Measurements from ENCODE around the gene ITPRIP.

ITPRIP gene

GRCh38 chr10:104351061-104351702 is 12.9 kb upstream of the ITPRIP start:
- peaks cover 0 to 9% (median 6%) of the 10 kb centered on the region in 3 experiments for H3K27me3 ChIP-seq (ENCODE audit: control insufficient read depth in 3 of 3, insufficient read depth in 3 of 3, low read depth in 1 of 3, low read length in 3 of 3)
- H3K9me3 ChIP-seq (replicated peaks in 1 of 2; ENCODE audit: control insufficient read depth in 2 of 2, insufficient read depth in 1 of 2, low read depth in 1 of 2, low read length in 2 of 2): no peaks in the 10 kb centered on the region
- WGBS, 2 donors (ENCODE audit: extremely low coverage in 2 of 2, insufficient read length in 2 of 2, insufficient replicate concordance in 1 of 2): no CpG with 5 or more reads among the region's 2 CpGs
- no peaks in the 10 kb centered on the region for H3K79me1 ChIP-seq (ENCODE audit: low read depth, low read length)
- no peak overlapping the region for H2BK120ac ChIP-seq (ENCODE audit: low read depth, low read length)
- no peak overlapping the region for H3K4ac ChIP-seq (ENCODE audit: low read length)
- H3K14ac ChIP-seq (ENCODE audit: low read length): no peak overlapping the region
- no peaks in the 10 kb centered on the region for H3K36me3 ChIP-seq (replicated peaks in 1 of 2; ENCODE audit: control insufficient read depth in 2 of 2, insufficient read depth in 2 of 2, low read length in 2 of 2)
- no peak overlapping the region for H2BK15ac ChIP-seq (ENCODE audit: low read length)
- H2AFZ ChIP-seq (ENCODE audit: low read length): no peak overlapping the region
- no peak overlapping the region for H3K4me3 ChIP-seq (ENCODE audit: low read length in 2 of 2)
- no peak overlapping the region for H2BK5ac ChIP-seq (ENCODE audit: low read length)
- no peak overlapping the region for H3K18ac ChIP-seq (ENCODE audit: low read length)
- no peak for DNase-seq (ENCODE audit: low spot score)
- H4K8ac ChIP-seq (ENCODE audit: low read depth, low read length): no peak overlapping the region
- H3K27ac ChIP-seq (replicated peaks; ENCODE audit: low read length): no peak overlapping the region
- H3K4me2 ChIP-seq (ENCODE audit: insufficient read depth, low read length, poor library complexity, severe bottlenecking): no peak overlapping the region
- H3K9ac ChIP-seq (ENCODE audit: low read depth, low read length, poor library complexity): no peak overlapping the region
- H3K23ac ChIP-seq (ENCODE audit: low read depth, low read length, poor library complexity): no peak overlapping the region
- no peak overlapping the region for H4K91ac ChIP-seq (ENCODE audit: low read depth, low read length, poor library complexity)
- no peak overlapping the region for H2AK5ac ChIP-seq (ENCODE audit: low read depth, low read length)
- peaks cover 1 to 5% of the 10 kb centered on the region in 2 donors for H3K4me1 ChIP-seq (ENCODE audit: control insufficient read depth in 2 of 2, insufficient read depth in 1 of 2, low read depth in 1 of 2, low read length in 2 of 2)
- H2BK12ac ChIP-seq (ENCODE audit: low read length): no peak overlapping the region

GRCh38 chr10:104350127-104350635 is 11.9 kb upstream of the ITPRIP start:
- H3K36me3 ChIP-seq (replicated peaks in 1 of 2; ENCODE audit: control insufficient read depth in 2 of 2, insufficient read depth in 2 of 2, low read length in 2 of 2): no peaks in the 10 kb centered on the region
- H3K23ac ChIP-seq (ENCODE audit: low read depth, low read length, poor library complexity): no peak overlapping the region
- H2AFZ ChIP-seq (ENCODE audit: low read length): no peak overlapping the region
- no peak overlapping the region for H2BK120ac ChIP-seq (ENCODE audit: low read depth, low read length)
- no peak overlapping the region for H3K4ac ChIP-seq (ENCODE audit: low read length)
- peaks cover 1 to 5% of the 10 kb centered on the region in 2 donors for H3K4me1 ChIP-seq (ENCODE audit: control insufficient read depth in 2 of 2, insufficient read depth in 1 of 2, low read depth in 1 of 2, low read length in 2 of 2)
- WGBS, 2 donors (ENCODE audit: extremely low coverage in 2 of 2, insufficient read length in 2 of 2, insufficient replicate concordance in 1 of 2): no CpG with 5 or more reads among the region's 6 CpGs
- H2BK12ac ChIP-seq (ENCODE audit: low read length): no peak overlapping the region
- no peaks in the 10 kb centered on the region for H3K9me3 ChIP-seq (replicated peaks in 1 of 2; ENCODE audit: control insufficient read depth in 2 of 2, insufficient read depth in 1 of 2, low read depth in 1 of 2, low read length in 2 of 2)
- H2AK5ac ChIP-seq (ENCODE audit: low read depth, low read length): no peak overlapping the region
- no peak overlapping the region for H4K91ac ChIP-seq (ENCODE audit: low read depth, low read length, poor library complexity)
- H4K8ac ChIP-seq (ENCODE audit: low read depth, low read length): no peak overlapping the region
- no peak for DNase-seq (ENCODE audit: low spot score)
- no peak overlapping the region for H2BK15ac ChIP-seq (ENCODE audit: low read length)
- no peak overlapping the region for H3K4me3 ChIP-seq (ENCODE audit: low read length in 2 of 2)
- H3K9ac ChIP-seq (ENCODE audit: low read depth, low read length, poor library complexity): no peak overlapping the region
- peaks cover 0 to 9% (median 4%) of the 10 kb centered on the region in 3 experiments for H3K27me3 ChIP-seq (ENCODE audit: control insufficient read depth in 3 of 3, insufficient read depth in 3 of 3, low read depth in 1 of 3, low read length in 3 of 3)
- H2BK5ac ChIP-seq (ENCODE audit: low read length): no peak overlapping the region
- no peak overlapping the region for H3K18ac ChIP-seq (ENCODE audit: low read length)
- no peak overlapping the region for H3K14ac ChIP-seq (ENCODE audit: low read length)
- no peaks in the 10 kb centered on the region for H3K79me1 ChIP-seq (ENCODE audit: low read depth, low read length)
- H3K27ac ChIP-seq (replicated peaks; ENCODE audit: low read length): no peak overlapping the region
- no peak overlapping the region for H3K4me2 ChIP-seq (ENCODE audit: insufficient read depth, low read length, poor library complexity, severe bottlenecking)

GRCh38 chr10:104349623-104350126 is 11.4 kb upstream of the ITPRIP start:
- peaks cover 0 to 6% (median 0%) of the 10 kb centered on the region in 3 experiments for H3K27me3 ChIP-seq (ENCODE audit: control insufficient read depth in 3 of 3, insufficient read depth in 3 of 3, low read depth in 1 of 3, low read length in 3 of 3)
- no peak overlapping the region for H2BK15ac ChIP-seq (ENCODE audit: low read length)
- no peak overlapping the region for H2BK120ac ChIP-seq (ENCODE audit: low read depth, low read length)
- H3K14ac ChIP-seq (ENCODE audit: low read length): no peak overlapping the region
- H3K36me3 ChIP-seq (replicated peaks in 1 of 2; ENCODE audit: control insufficient read depth in 2 of 2, insufficient read depth in 2 of 2, low read length in 2 of 2): no peaks in the 10 kb centered on the region
- no peak overlapping the region for H3K4me2 ChIP-seq (ENCODE audit: insufficient read depth, low read length, poor library complexity, severe bottlenecking)
- H2AK5ac ChIP-seq (ENCODE audit: low read depth, low read length): no peak overlapping the region
- no peak overlapping the region for H4K8ac ChIP-seq (ENCODE audit: low read depth, low read length)
- no peak overlapping the region for H3K9ac ChIP-seq (ENCODE audit: low read depth, low read length, poor library complexity)
- no peak for DNase-seq (ENCODE audit: low spot score)
- no peak overlapping the region for H2BK5ac ChIP-seq (ENCODE audit: low read length)
- no peaks in the 10 kb centered on the region for H3K9me3 ChIP-seq (replicated peaks in 1 of 2; ENCODE audit: control insufficient read depth in 2 of 2, insufficient read depth in 1 of 2, low read depth in 1 of 2, low read length in 2 of 2)
- WGBS, 2 donors (ENCODE audit: extremely low coverage in 2 of 2, insufficient read length in 2 of 2, insufficient replicate concordance in 1 of 2): no CpG with 5 or more reads among the region's 5 CpGs
- H4K91ac ChIP-seq (ENCODE audit: low read depth, low read length, poor library complexity): no peak overlapping the region
- H2BK12ac ChIP-seq (ENCODE audit: low read length): no peak overlapping the region
- no peak overlapping the region for H3K27ac ChIP-seq (replicated peaks; ENCODE audit: low read length)
- H3K23ac ChIP-seq (ENCODE audit: low read depth, low read length, poor library complexity): no peak overlapping the region
- H3K18ac ChIP-seq (ENCODE audit: low read length): no peak overlapping the region
- no peak overlapping the region for H2AFZ ChIP-seq (ENCODE audit: low read length)
- no peak overlapping the region for H3K4me3 ChIP-seq (ENCODE audit: low read length in 2 of 2)
- no peaks in the 10 kb centered on the region for H3K79me1 ChIP-seq (ENCODE audit: low read depth, low read length)
- H3K4me1 ChIP-seq (ENCODE audit: control insufficient read depth in 2 of 2, insufficient read depth in 1 of 2, low read depth in 1 of 2, low read length in 2 of 2): peaks cover 1 to 5% of the 10 kb centered on the region in 2 donors
- no peak overlapping the region for H3K4ac ChIP-seq (ENCODE audit: low read length)

- no peak overlapping the region for H3K18ac ChIP-seq (ENCODE audit: low read length)
- no peak overlapping the region for H2AK5ac ChIP-seq (ENCODE audit: low read depth, low read length)
- H3K4ac ChIP-seq (ENCODE audit: low read length): no peak overlapping the region
- H3K23ac ChIP-seq (ENCODE audit: low read depth, low read length, poor library complexity): no peak overlapping the region
- no peaks in the 10 kb centered on the region for H3K27me3 ChIP-seq (ENCODE audit: control insufficient read depth in 3 of 3, insufficient read depth in 3 of 3, low read depth in 1 of 3, low read length in 3 of 3)
- H3K4me3 ChIP-seq (ENCODE audit: low read length in 2 of 2): no peak overlapping the region
- no peak overlapping the region for H3K14ac ChIP-seq (ENCODE audit: low read length)
- H4K8ac ChIP-seq (ENCODE audit: low read depth, low read length): no peak overlapping the region
- no peaks in the 10 kb centered on the region for H3K9me3 ChIP-seq (replicated peaks in 1 of 2; ENCODE audit: control insufficient read depth in 2 of 2, insufficient read depth in 1 of 2, low read depth in 1 of 2, low read length in 2 of 2)
- H2BK120ac ChIP-seq (ENCODE audit: low read depth, low read length): no peak overlapping the region
- H3K9ac ChIP-seq (ENCODE audit: low read depth, low read length, poor library complexity): no peak overlapping the region
- H2BK5ac ChIP-seq (ENCODE audit: low read length): no peak overlapping the region
- no peak overlapping the region for H3K27ac ChIP-seq (replicated peaks; ENCODE audit: low read length)
- H3K36me3 ChIP-seq (replicated peaks in 1 of 2; ENCODE audit: control insufficient read depth in 2 of 2, insufficient read depth in 2 of 2, low read length in 2 of 2): no peaks in the 10 kb centered on the region
- H3K4me2 ChIP-seq (ENCODE audit: insufficient read depth, low read length, poor library complexity, severe bottlenecking): no peak overlapping the region
- WGBS, 2 donors (ENCODE audit: extremely low coverage in 2 of 2, insufficient read length in 2 of 2, insufficient replicate concordance in 1 of 2): no CpG with 5 or more reads among the region's 2 CpGs
- no peak overlapping the region for H2BK15ac ChIP-seq (ENCODE audit: low read length)
- no peak for DNase-seq (ENCODE audit: low spot score)
- no peak overlapping the region for H2BK12ac ChIP-seq (ENCODE audit: low read length)
- H3K4me1 ChIP-seq (ENCODE audit: control insufficient read depth in 2 of 2, insufficient read depth in 1 of 2, low read depth in 1 of 2, low read length in 2 of 2): peaks cover 0 to 2% of the 10 kb centered on the region in 2 donors
- no peaks in the 10 kb centered on the region for H3K79me1 ChIP-seq (ENCODE audit: low read depth, low read length)
- no peak overlapping the region for H4K91ac ChIP-seq (ENCODE audit: low read depth, low read length, poor library complexity)
- no peak overlapping the region for H2AFZ ChIP-seq (ENCODE audit: low read length)
Observed at GRCh38 chr10:104348601-104349000, 10.3 kb upstream of the ITPRIP start.
